ENCODE data around the gene SAMD8.

SAMD8 gene

GRCh38 chr10:75073442-75073841 is 38.0 kb upstream of the SAMD8 start:
- in situ Hi-C loops (cut with HindIII; ENCODE audit: low pct_unique_long_range_greater_than_20kb, low sequenced_read_pairs) = no loop called here
- TF ChIP-seq JUND (IDR thresholded peaks at IDR 0.05; ENCODE audit: low read depth) = no peak
- no peak for DNase-seq (ENCODE audit: low read depth in 1 of 2, low spot score in 1 of 2)

- in situ Hi-C loops (cut with HindIII; ENCODE audit: low pct_unique_long_range_greater_than_20kb, low sequenced_read_pairs) = no loop called here
- DNase-seq (ENCODE audit: low read depth in 1 of 2, low spot score in 1 of 2) = no peak
- no peak for TF ChIP-seq JUND (IDR thresholded peaks at IDR 0.05; ENCODE audit: low read depth)
These were observed 36.6 kb upstream of the SAMD8 start for GRCh38 chr10:75074711-75075445.

DNA sequence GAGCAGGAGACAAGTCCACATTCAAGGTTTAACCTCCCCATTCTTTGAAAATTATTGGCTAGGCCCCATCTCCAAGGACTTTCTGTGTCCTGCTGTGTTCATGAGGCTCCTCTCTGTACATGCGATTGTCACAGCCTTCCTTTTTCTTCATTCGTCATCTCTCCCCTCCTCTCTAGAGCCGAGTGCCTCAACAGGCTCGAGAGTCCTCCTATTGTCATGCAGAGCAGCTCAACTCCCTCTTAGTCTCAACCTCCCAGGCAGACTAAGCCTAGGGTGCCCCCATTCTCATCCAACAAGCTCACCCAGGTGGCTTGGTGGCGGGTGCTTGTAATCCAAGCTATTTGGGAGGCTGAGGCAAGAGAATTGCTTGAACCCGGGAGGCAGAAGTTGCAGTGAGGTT is 35.1 kb upstream of the SAMD8 start:
- in situ Hi-C loops (cut with HindIII; ENCODE audit: low pct_unique_long_range_greater_than_20kb, low sequenced_read_pairs) = no loop called here
- no peak for TF ChIP-seq JUND (IDR thresholded peaks at IDR 0.05; ENCODE audit: low read depth)
- DNase-seq (ENCODE audit: low read depth in 1 of 2, low spot score in 1 of 2) = no peak

DNA sequence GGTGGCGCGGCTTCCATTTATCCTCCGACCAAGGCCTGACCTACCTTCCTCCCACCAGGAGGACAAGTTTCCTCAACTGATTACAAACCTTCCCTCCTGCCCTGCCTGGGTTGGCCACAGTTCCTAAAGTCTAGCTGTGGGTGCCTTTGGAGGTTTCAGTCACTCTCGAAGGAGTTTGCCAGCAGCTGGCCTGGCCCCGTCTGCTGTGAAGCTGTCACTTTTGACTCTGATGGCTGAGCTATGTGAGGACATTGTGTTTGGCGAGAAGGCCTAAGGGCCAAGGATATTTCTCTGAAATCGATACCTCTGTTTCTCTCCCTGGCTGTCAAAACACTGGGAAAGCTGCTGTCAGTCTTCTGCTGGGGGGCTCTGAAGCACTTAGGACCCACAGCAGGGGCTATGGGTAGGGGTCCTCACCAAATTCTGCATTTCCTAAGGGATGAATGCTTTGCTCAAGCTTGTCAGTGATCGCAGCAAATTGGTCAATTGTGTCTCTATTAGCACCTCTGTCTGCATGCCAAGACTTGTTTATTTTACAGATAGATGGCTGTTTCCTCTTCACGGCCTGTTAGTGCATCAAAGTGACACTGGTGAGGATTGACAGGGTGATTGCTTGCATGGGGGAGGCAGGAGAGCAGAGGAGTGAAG is 31.9 kb upstream of the SAMD8 start:
- in situ Hi-C loops (cut with HindIII; ENCODE audit: low pct_unique_long_range_greater_than_20kb, low sequenced_read_pairs) = no loop called here
- DNase-seq (ENCODE audit: low read depth in 1 of 2, low spot score in 1 of 2) = no peak
- no peak for TF ChIP-seq JUND (IDR thresholded peaks at IDR 0.05; ENCODE audit: low read depth)

DNA sequence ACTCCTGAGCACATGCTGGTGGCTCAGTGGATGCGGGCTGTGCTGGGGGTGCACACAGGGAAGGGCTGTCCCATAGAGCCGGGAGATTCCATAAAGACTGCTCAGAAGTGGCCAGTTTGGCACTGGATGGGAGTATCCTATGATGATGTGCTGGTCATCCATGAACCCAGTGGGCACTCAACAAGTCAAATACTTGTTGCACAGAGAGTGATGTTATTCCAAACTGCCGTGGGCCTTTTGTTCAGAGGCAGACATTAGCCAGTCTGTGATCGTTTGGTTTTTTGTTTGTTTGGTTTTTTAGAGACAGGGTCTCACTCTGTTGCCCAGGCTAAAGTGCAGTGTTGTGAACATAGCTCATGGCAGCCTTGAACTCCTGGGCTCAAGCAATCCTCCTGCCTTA is 30.9 kb upstream of the SAMD8 start:
- TF ChIP-seq JUND (IDR thresholded peaks at IDR 0.05; ENCODE audit: low read depth) = no peak
- in situ Hi-C loops (cut with HindIII; ENCODE audit: low pct_unique_long_range_greater_than_20kb, low sequenced_read_pairs) = no loop called here
- no peak for DNase-seq (ENCODE audit: low read depth in 1 of 2, low spot score in 1 of 2)

DNA sequence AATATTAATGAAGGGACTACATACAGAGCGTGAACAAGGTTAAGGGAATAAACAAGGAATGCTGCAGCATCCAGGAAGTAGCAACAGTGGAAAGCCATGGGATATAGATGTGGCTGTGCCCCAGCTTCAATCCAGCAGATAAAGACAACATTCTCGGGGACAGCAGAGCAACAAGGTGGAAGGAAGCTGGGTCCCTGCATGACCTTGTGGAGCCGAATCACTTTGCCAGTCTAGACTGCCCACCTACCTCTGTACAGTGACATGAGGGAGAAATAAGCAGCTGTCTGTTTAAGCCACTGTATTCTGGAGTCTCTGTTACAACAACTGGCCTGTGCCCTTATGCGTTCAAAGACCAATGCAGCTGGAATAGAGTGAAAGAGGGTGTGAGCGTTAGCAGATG is 30.1 kb upstream of the SAMD8 start:
- TF ChIP-seq JUND (IDR thresholded peaks at IDR 0.05; ENCODE audit: low read depth) = no peak
- DNase-seq (ENCODE audit: low read depth in 1 of 2, low spot score in 1 of 2) = no peak
- in situ Hi-C loops (cut with HindIII; ENCODE audit: low pct_unique_long_range_greater_than_20kb, low sequenced_read_pairs) = no loop called here

DNA sequence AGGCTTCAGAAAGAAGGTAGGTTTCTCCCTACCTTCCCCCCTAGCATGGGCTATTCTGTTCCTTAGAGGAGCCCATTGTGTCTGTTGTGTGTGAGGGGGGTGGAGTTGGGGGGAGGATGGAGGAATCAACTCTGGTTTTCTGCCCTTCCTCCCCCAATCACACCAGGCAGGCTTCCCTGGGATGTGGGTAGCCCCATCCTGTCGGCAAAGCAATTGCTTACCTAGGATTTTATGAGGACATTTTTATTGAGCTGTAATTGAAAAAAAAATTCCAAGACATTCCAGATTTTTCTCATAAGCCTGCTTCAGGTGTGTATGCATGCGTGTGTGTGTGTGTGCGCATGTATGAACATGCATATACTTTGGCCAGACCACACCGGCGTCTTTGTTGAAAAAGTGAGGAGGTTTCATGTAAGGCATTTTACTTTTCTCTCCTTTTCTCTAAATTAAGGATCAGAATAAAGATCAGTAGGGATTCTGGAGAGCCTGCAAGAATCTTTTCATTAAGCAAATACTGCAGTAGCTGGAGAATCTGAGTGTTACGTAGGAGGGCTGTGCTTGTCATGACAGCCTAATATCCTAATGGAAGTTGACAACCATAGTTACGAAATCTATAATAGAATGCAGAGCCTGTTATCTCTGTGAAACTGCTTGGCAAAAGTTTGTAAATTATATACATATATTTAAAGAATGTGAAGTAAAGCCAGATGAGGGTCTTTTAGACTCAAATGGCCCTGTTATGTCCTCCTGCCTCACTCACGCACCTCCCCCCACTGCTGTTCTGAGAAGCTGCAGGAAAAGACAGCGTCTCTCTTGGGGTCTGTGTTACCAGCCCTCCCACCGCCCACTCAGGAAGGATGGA is 27.3 kb upstream of the SAMD8 start:
- in situ Hi-C loops (cut with HindIII; ENCODE audit: low pct_unique_long_range_greater_than_20kb, low sequenced_read_pairs) = no loop called here
- no peak for TF ChIP-seq JUND (IDR thresholded peaks at IDR 0.05; ENCODE audit: low read depth)
- no peak for DNase-seq (ENCODE audit: low read depth in 1 of 2, low spot score in 1 of 2)

DNA sequence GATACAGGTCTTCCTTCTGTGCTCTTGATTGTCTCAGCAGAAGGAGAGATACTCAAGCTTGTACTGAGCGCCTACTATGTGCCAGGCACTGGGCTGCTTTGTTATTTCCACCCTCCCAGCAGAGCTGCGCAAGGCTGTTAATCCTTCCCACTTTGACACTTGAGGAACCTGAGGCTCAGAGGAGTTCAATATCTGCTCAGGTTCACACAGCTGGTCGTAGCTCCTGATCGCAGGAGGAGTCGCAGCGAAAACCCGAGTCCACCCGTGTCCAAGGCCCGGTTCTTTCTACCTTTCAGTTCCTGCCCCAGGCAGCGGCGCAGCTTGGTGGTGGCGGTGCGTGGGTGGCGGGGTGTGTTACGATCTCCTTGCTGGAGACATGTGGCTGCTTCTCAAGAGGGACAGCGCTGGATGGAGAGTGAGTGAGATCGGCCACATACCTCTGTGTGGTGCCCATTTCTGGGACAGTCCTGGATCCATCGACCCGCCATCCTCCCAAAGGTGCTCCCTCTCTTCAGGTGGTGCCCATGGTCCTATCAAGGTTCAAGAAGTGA is 26.5 kb upstream of the SAMD8 start:
- DNase-seq (ENCODE audit: low read depth in 1 of 2, low spot score in 1 of 2) = no peak
- in situ Hi-C loops (cut with HindIII; ENCODE audit: low pct_unique_long_range_greater_than_20kb, low sequenced_read_pairs) = no loop called here
- no peak for TF ChIP-seq JUND (IDR thresholded peaks at IDR 0.05; ENCODE audit: low read depth)

DNA sequence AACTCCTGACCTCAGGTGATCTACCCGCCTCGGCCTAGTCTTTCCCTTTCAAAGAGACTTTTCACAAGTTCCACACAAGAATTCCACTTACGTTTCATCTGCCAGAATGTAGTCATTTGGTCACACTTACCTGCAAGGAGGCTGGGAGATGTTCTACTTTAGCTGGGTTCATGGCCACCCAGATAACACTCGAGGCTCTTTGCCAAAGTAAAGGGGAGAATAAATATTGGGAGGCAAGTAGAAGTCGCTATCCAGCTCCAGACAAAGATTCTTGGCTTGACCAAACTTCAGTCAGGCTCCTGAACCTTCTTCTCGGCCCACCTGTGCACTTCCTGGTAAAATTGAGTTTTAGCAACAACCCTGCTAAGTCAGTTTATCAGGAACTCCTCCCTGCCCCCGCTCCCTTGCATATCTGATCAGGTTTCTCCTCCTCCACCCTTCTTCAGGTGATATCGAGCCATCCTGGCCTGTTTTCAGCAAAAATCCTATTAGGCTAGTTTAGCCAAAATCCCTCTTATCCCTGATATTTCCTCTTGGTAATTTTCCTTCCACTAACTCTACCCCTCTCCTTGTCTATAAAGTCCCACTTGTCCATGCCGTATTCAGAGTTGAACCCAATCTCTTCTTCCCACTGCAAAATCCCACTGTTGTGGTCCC is 25.1 kb upstream of the SAMD8 start:
- in situ Hi-C loops (cut with HindIII; ENCODE audit: low pct_unique_long_range_greater_than_20kb, low sequenced_read_pairs) = no loop called here
- TF ChIP-seq JUND (IDR thresholded peaks at IDR 0.05; ENCODE audit: low read depth) = no peak
- no peak for DNase-seq (ENCODE audit: low read depth in 1 of 2, low spot score in 1 of 2)

- in situ Hi-C loops (cut with HindIII; ENCODE audit: low pct_unique_long_range_greater_than_20kb, low sequenced_read_pairs) = no loop called here
- TF ChIP-seq JUND (IDR thresholded peaks at IDR 0.05; ENCODE audit: low read depth) = no peak
- DNase-seq (ENCODE audit: low read depth in 1 of 2, low spot score in 1 of 2) = no peak
These were observed 22.8 kb upstream of the SAMD8 start for GRCh38 chr10:75088640-75089039.

DNA sequence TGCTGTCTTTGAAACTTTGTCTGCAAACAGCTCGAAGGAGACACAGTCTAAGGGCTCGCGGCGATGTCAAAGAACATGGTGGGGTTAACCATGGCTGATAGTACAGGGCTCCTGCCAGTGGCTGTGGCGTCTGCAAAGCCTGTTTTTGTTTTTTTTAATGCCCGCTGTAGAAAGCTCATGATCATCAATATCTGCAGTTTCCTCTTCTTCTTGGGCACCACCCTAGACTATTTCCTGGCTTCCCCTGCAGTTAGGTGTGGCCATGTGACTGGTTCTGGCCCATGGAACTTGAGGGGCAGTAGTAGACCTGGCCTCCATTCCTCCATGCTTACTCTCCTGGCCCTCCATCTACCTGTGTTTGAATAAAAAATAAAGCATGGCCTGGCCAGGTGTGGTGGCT is 21.8 kb upstream of the SAMD8 start:
- in situ Hi-C loops (cut with HindIII; ENCODE audit: low pct_unique_long_range_greater_than_20kb, low sequenced_read_pairs) = no loop called here

GRCh38 chr10:75091146-75091545 is 20.3 kb upstream of the SAMD8 start:
- in situ Hi-C loops (cut with HindIII; ENCODE audit: low pct_unique_long_range_greater_than_20kb, low sequenced_read_pairs) = no loop called here
- no peak for DNase-seq (ENCODE audit: low read depth in 1 of 2, low spot score in 1 of 2)
- no peak for TF ChIP-seq JUND (IDR thresholded peaks at IDR 0.05; ENCODE audit: low read depth)

More for the DNA sequence above, 21.8 kb upstream of the SAMD8 start:
- no peak for DNase-seq (ENCODE audit: low read depth in 1 of 2, low spot score in 1 of 2)
- no peak for TF ChIP-seq JUND (IDR thresholded peaks at IDR 0.05; ENCODE audit: low read depth)
